HFFc6 (cell line): Measurements from ENCODE around the gene KRT81. TPM values are rescaled to one million over a fixed set of nuclear protein-coding genes. Genes with fewer than 3 reads are reported as not detected.

Experiments used
- DNase-seq: peaks from one replicate; pipeline ENCODE4 v3.0.0-alpha.2; 2018
- H3K27ac Mint-ChIP-seq: 2 replicates; pipeline ENCODE4 v1.8.0; 2020; ENCODE audit warnings: mild to moderate bottlenecking, mixed read lengths
- H3K27me3 Mint-ChIP-seq: 2 replicates; pipeline ENCODE4 v1.8.0; 2021; ENCODE audit warnings: mild to moderate bottlenecking, moderate library complexity, mixed read lengths; ENCODE audit not compliant: insufficient read depth
- H3K36me3 Mint-ChIP-seq: 2 replicates; pipeline ENCODE4 v1.8.0; 2021; ENCODE audit warnings: low read depth, mixed read lengths
- H3K4me1 Mint-ChIP-seq: 2 replicates; pipeline ENCODE4 v1.8.0; 2020; ENCODE audit warnings: low read depth, mixed read lengths
- H3K4me3 Mint-ChIP-seq: 2 replicates; pipeline ENCODE4 v1.8.0; 2020; ENCODE audit warnings: mild to moderate bottlenecking, moderate library complexity, mixed read lengths
- H3K9me3 Mint-ChIP-seq: 2 replicates; pipeline ENCODE4 v1.8.0; 2020; ENCODE audit warnings: mild to moderate bottlenecking, mixed read lengths
- CTCF ChIP-seq: fragments of 200-600 bp; sonication (generic); IDR thresholded peaks from 2 replicates; pipeline ENCODE4 v1.5.0; 2021; ENCODE audit warnings: antibody characterized with exemption, mild to moderate bottlenecking
- long read RNA-seq: library from polyadenylated mRNA; unstranded; transcript quantifications from one replicate; pipeline ENCODE4 v2.0.0, GENCODE V29; 2019
- total RNA-seq, 6 experiments: library from RNA; stranded (reverse); fragmentation: NEBNext Ultra II Directional; extraction: Animal tissue kit (Norgen Biotek cat#: 25700); gene quantifications; 2 replicates in 1 of 6; 3 replicates in 5 of 6; pipeline ENCODE4 v1.2.3, GENCODE V29; 2021

KRT81 gene
- total RNA-seq, result under 1 TPM; 0.34 to 0.84 (median 0.70) TPM
- long read RNA-seq, partial matches to known transcripts, result 3 of 3 reads
- long read RNA-seq, other reads (novel, unspliced or antisense), result 0 of 3 reads

DNA sequence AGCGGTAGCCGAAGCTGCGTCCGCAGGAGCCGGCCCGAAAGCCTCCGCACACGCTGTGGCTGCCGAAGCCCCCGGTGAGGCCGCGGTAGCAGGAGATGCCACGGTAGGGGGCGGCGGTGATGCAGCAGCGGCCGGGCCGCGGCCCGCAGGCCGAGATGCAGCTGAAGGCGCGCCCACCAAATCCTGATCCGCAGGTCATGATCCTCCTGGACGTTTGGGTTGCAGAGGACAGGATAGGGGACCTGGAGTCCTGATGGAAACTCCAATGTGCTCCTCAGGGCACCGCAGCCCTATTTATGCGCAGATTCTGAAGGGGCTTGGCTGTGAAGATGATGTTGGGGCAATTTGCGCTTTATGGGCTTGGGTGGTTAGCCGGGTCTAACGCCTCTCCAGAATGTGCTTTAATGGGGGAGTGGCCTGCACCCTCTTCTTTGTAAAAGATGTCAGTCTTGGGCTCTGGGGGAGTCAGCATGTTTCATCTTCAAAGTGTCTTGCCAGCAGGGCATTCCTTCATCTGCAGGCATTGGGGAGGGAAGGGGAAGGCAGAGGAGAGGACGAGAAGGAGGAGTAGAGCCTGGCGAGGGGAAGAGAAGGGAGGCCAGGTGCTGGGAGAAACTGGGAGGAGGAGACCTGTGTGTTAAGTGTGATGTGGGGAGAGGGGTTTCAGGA is at the start of gene KRT81:
KRT81 (minus strand) TSS at position 268 of the 669 bp plus-strand sequence; CDS start at position 199, 69 bp downstream.
- Mint-ChIP-seq H3K36me3 (no peaks in the 10 kb centered on the region; the same call in 1 of the 2 replicates), H3K27ac (no peak within 1 kb of the TSS), H3K4me3 (no peak within 1 kb of the TSS), H3K27me3 (peaks cover 4% of the 10 kb centered on the region), H3K4me1 (peaks cover 24% of the 10 kb centered on the region), H3K9me3 (no peaks in the 10 kb centered on the region)
- DNase-seq, result no peak
- TF ChIP-seq CTCF, result no peak

DNA sequence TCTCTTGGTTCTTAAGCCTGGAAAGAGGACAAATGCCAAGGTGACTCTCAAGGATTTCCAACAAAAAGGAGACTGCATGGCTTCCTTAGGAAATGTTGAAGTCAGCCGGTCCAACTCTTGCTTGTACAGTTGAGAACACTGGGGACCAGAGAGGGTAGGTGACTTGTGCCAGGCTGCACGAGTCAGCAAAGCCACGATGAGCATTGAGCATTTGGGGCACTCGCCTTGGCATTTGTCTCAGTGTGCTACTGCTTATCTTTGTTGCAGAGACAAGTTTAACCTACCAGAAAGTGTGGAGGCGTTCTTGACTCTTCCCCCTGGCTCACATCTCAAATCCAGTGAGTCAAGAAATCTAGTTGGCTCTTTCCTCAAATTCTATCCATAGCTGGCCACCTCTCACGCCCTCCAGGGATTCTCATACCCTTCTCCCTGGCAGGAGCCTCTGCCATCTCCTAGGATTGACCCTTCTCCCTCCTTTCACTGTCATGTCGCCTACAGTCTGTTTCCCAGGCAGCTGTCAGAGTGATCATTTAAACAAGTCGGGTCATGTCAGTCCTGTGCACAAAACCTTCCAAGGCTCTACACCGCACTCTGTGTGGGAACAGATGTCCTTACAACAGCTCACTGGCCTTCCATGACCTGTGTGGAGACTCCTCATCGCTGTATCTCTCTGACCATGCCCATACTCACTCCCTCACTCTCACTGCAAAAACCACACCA is 47.1 kb upstream of the KRT81 start:
- H3K4me1 Mint-ChIP-seq, result peaks cover 8% of the 10 kb centered on the region; the same call in 1 of the 2 replicates
- DNase-seq, result no peak
- H3K27me3 Mint-ChIP-seq, result peaks cover 42% of the 10 kb centered on the region
- no peak overlapping the region for H3K27ac Mint-ChIP-seq
- H3K4me3 Mint-ChIP-seq, result no peak overlapping the region
- no peak for TF ChIP-seq CTCF
- H3K36me3 Mint-ChIP-seq, result no peaks in the 10 kb centered on the region
- H3K9me3 Mint-ChIP-seq, result peaks cover 7% of the 10 kb centered on the region

DNA sequence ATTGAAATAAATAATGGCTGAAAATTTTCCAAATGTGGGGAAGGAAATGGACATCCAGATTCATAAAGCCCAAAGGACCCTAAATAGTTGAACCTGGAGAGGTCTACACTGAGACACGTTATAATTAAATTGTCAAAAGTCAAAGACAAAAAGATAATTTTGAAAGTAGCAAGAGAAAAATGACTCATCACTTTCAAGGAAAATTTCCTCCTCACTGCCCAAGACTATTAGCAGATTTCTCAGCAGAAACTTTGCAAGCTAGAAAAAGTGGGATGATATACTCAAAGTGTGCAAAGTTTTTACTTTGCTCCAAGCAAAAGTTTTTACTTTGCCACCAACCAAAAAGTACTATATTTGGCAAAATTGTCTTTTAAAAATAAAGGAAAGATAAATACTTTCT is 45.7 kb upstream of the KRT81 start:
- Mint-ChIP-seq H3K4me1 (peaks cover 8% of the 10 kb centered on the region; the same call in 1 of the 2 replicates), H3K27me3 (peaks cover 36% of the 10 kb centered on the region), H3K9me3 (peaks cover 4% of the 10 kb centered on the region; the same call in 1 of the 2 replicates), H3K4me3 (no peak overlapping the region), H3K27ac (no peak overlapping the region), H3K36me3 (no peaks in the 10 kb centered on the region)
- TF ChIP-seq CTCF, result no peak
- no peak for DNase-seq

GRCh38 chr12:52336641-52337040 is 45.3 kb upstream of the KRT81 start:
- peaks cover 36% of the 10 kb centered on the region for H3K27me3 Mint-ChIP-seq
- TF ChIP-seq CTCF, result no peak
- H3K4me1 Mint-ChIP-seq, result peaks cover 8% of the 10 kb centered on the region; the same call in 1 of the 2 replicates
- no peak overlapping the region for H3K27ac Mint-ChIP-seq
- peaks cover 4% of the 10 kb centered on the region; the same call in 1 of the 2 replicates for H3K9me3 Mint-ChIP-seq
- no peak overlapping the region for H3K4me3 Mint-ChIP-seq
- DNase-seq, result no peak
- H3K36me3 Mint-ChIP-seq, result no peaks in the 10 kb centered on the region

- H3K4me3 Mint-ChIP-seq, result no peak overlapping the region
- H3K27ac Mint-ChIP-seq, result no peak overlapping the region
- no peaks in the 10 kb centered on the region for H3K36me3 Mint-ChIP-seq
- peaks cover 4% of the 10 kb centered on the region; the same call in 1 of the 2 replicates for H3K9me3 Mint-ChIP-seq
- H3K27me3 Mint-ChIP-seq, result peaks cover 34% of the 10 kb centered on the region
- peaks cover 8% of the 10 kb centered on the region; the same call in 1 of the 2 replicates for H3K4me1 Mint-ChIP-seq
- DNase-seq, result no peak
- no peak for TF ChIP-seq CTCF
Measured at GRCh38 chr12:52335598-52336262, 44.4 kb upstream of the KRT81 start.
